Peyer's patch (tissue), 4 donors: ENCODE results near the gene RET. TPM values are rescaled to one million over a fixed set of nuclear protein-coding genes. Genes with fewer than 3 reads are reported as not detected.

Experiments
- DNase-seq, 3 donors: peaks; one replicate each; pipeline ENCODE4 v3.0.0-alpha.2; 2017 to 2019
- H3K27ac ChIP-seq, 4 donors: fragments of 200-600 bp; sonication (generic); one replicate each; pipeline ENCODE4 v1.5.1; 2016 to 2019
- H3K27me3 ChIP-seq, 2 donors: fragments of 200-600 bp; sonication (generic); one replicate each; pipeline ENCODE4 v1.5.1; 2019
- H3K36me3 ChIP-seq, 3 donors: fragments of 200-600 bp; sonication (generic); one replicate each; pipeline ENCODE4 v1.5.1; 2016 to 2019
- H3K4me1 ChIP-seq, 4 donors: fragments of 200-600 bp; sonication (generic); one replicate each; pipeline ENCODE4 v1.5.1; 2016 to 2019
- H3K4me3 ChIP-seq, 4 donors: fragments of 200-600 bp; sonication (generic); 1 replicate in 3 of 4; 2 replicates in 1 of 4; pipeline ENCODE4 v1.5.1; 2016 to 2019; ENCODE audit warnings: mild to moderate bottlenecking in 1 of 4
- H3K9me3 ChIP-seq, 4 donors: fragments of 200-600 bp; sonication (generic); one replicate each; pipeline ENCODE4 v1.5.1; 2016 to 2019; ENCODE audit warnings: mild to moderate bottlenecking in 1 of 4
- CTCF ChIP-seq, 6 experiments: fragments of 450-650 bp in 4 of 6; fragments of 200-600 bp in 2 of 6; sonication (generic) in 1 of 6; IDR thresholded peaks; one replicate each; pipeline ENCODE4 v1.5.1; 2017 to 2019; ENCODE audit warnings: antibody characterized with exemption in 6 of 6, mild to moderate bottlenecking in 3 of 6, moderate library complexity in 1 of 6
- POLR2A ChIP-seq, 2 donors: fragments of 450-650 bp; IDR thresholded peaks; one replicate each; pipeline ENCODE4 v1.5.1; 2017; ENCODE audit warnings: antibody characterized with exemption in 2 of 2, mild to moderate bottlenecking in 2 of 2, moderate library complexity in 2 of 2
- total RNA-seq, 4 donors: library from RNA; depleted of rRNA; stranded (reverse); fragments of >200 nt; gene quantifications; one replicate each; pipeline ENCODE4 v1.1.0, GENCODE V29; 2016

Gene RET
- total RNA-seq, 4 donors from 2014 or later, result 1.2 to 5.8 (median 1.7) TPM

- Histone ChIP-seq H3K36me3 (no peaks in the 10 kb centered on the region), H3K4me1 (no peaks in the 10 kb centered on the region), H3K9me3 (no peaks in the 10 kb centered on the region), H3K4me3 (no peak overlapping the region), H3K27me3 (no peaks in the 10 kb centered on the region), H3K27ac (no peak overlapping the region)
- DNase-seq, result peak in 1 of 3 donors; percentile 28
- TF ChIP-seq CTCF (IDR thresholded peaks at IDR 0.05), result no peak
- no peak for TF ChIP-seq POLR2A (IDR thresholded peaks at IDR 0.05)
These were observed 40.3 kb downstream of the RET start for GRCh38 chr10:43117031-43117776.

- H3K27me3 ChIP-seq, result no peaks in the 10 kb centered on the region
- H3K27ac ChIP-seq, result no peak overlapping the region
- TF ChIP-seq CTCF (IDR thresholded peaks at IDR 0.05) (no peak), POLR2A (IDR thresholded peaks at IDR 0.05) (no peak)
- no peaks in the 10 kb centered on the region for H3K9me3 ChIP-seq
- peak in 1 of 3 donors; percentile 37 for DNase-seq
- no peak overlapping the region for H3K4me3 ChIP-seq
- H3K4me1 ChIP-seq, result no peaks in the 10 kb centered on the region
- no peaks in the 10 kb centered on the region for H3K36me3 ChIP-seq
These were observed 41.1 kb downstream of the RET start for GRCh38 chr10:43117777-43118583.

GRCh38 chr10:43118631-43119415 lies 42.0 kb downstream of the RET start:
- Histone ChIP-seq H3K27me3 (no peaks in the 10 kb centered on the region), H3K27ac (no peak overlapping the region), H3K9me3 (no peaks in the 10 kb centered on the region), H3K4me3 (no peak overlapping the region), H3K4me1 (no peaks in the 10 kb centered on the region), H3K36me3 (no peaks in the 10 kb centered on the region)
- TF ChIP-seq CTCF (IDR thresholded peaks at IDR 0.05), result no peak
- TF ChIP-seq POLR2A (IDR thresholded peaks at IDR 0.05), result no peak
- DNase-seq, result peak in 1 of 3 donors; percentile 31

GRCh38 chr10:43119416-43120115 lies 42.7 kb downstream of the RET start:
- no peak for TF ChIP-seq CTCF (IDR thresholded peaks at IDR 0.05)
- no peak for TF ChIP-seq POLR2A (IDR thresholded peaks at IDR 0.05)
- no peak overlapping the region for H3K4me3 ChIP-seq
- H3K9me3 ChIP-seq, result no peaks in the 10 kb centered on the region
- H3K36me3 ChIP-seq, result no peaks in the 10 kb centered on the region
- H3K27me3 ChIP-seq, result no peaks in the 10 kb centered on the region
- no peak overlapping the region for H3K27ac ChIP-seq
- H3K4me1 ChIP-seq, result no peaks in the 10 kb centered on the region
- peak in 2 of 3 donors; percentile 40 for DNase-seq
